ENCODE results near the gene CCL27.

The CCL27 gene

DNA sequence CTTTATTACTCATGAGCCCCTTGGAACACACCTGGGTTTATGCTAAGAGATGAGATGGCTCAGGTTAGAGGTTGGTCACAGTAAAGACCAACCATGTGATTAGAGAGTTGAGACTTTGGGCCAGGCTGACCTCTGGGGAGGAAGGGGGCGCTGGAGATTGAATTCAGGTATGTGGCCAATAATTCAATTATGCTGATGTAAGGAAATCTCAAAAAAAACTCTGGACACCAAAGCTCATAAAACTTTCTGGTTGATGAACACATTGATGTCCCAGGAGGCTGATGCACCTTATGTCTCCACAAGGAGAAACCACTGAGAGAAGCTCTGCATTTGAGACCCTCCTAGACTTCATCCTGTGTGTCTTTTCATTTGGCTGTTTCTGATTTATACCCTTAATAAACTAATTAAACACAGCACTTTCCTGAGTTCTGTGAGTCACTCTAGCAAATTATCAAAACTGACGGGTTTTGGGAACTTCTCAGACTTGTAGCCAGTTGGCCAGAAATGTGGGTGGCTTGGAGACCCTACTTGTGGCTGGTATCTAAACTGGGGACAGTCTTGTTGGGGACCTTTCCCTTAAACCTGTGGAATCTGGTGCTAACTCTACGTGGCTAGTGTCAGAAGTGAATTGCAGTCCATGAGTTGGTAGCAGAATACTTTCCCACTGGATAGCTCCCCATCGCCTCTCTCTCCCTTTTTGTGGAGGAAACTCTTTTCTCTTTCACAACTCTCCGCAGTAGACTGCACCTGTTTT, 7.5 kb upstream of the CCL27 start:
- Histone ChIP-seq H3K4me1 (ENCODE audit: control insufficient read depth, low read length) (peaks cover 11% of the 10 kb centered on the region), H3F3A (ENCODE audit: control insufficient read depth, insufficient read depth) (no peaks in the 10 kb centered on the region), H3K27ac (ENCODE audit: low read depth, low read length) (no peak overlapping the region), H3K9me3 (ENCODE audit: control insufficient read depth, insufficient read depth, low read length) (no peaks in the 10 kb centered on the region), H3K36me3 (ENCODE audit: control insufficient read depth, low read length) (no peaks in the 10 kb centered on the region), H3K27me3 (ENCODE audit: control insufficient read depth, low read length) (peaks cover under 1% of the 10 kb centered on the region; the same call in 1 of the 2 replicates), H3K4me3 (ENCODE audit: low read length) (no peak overlapping the region), H3K79me2 (ENCODE audit: control insufficient read depth, low read length) (no peaks in the 10 kb centered on the region), H3K9me2 (replicated peaks; ENCODE audit: control insufficient read depth, low read length) (no peaks in the 10 kb centered on the region), H4K20me1 (ENCODE audit: control insufficient read depth, insufficient read depth, low read depth, low read length) (no peaks in the 10 kb centered on the region), H3K4me2 (ENCODE audit: low read length) (no peak overlapping the region)
- TF ChIP-seq EZH2phosphoT487 (IDR thresholded peaks at IDR 0.05; ENCODE audit: borderline replicate concordance, low read length): no peak
- TF ChIP-seq, protein P1, sequence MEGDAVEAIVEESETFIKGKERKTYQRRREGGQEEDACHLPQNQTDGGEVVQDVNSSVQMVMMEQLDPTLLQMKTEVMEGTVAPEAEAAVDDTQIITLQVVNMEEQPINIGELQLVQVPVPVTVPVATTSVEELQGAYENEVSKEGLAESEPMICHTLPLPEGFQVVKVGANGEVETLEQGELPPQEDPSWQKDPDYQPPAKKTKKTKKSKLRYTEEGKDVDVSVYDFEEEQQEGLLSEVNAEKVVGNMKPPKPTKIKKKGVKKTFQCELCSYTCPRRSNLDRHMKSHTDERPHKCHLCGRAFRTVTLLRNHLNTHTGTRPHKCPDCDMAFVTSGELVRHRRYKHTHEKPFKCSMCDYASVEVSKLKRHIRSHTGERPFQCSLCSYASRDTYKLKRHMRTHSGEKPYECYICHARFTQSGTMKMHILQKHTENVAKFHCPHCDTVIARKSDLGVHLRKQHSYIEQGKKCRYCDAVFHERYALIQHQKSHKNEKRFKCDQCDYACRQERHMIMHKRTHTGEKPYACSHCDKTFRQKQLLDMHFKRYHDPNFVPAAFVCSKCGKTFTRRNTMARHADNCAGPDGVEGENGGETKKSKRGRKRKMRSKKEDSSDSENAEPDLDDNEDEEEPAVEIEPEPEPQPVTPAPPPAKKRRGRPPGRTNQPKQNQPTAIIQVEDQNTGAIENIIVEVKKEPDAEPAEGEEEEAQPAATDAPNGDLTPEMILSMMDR (IDR thresholded peaks at IDR 0.05; ENCODE audit: low read depth, low read length, poor library complexity, severe bottlenecking): no peak

GRCh38 chr9:34665381-34666250, 3.2 kb upstream of the CCL27 start:
- Histone ChIP-seq H3K27me3 (ENCODE audit: control insufficient read depth, low read length) (peaks cover 5% of the 10 kb centered on the region; the same call in 1 of the 2 replicates), H3K4me2 (ENCODE audit: low read length) (peak overlapping the region; percentile 83), H3K9me3 (ENCODE audit: control insufficient read depth, insufficient read depth, low read length) (no peaks in the 10 kb centered on the region), H3K4me3 (ENCODE audit: low read length) (peak overlapping the region; percentile 79), H4K20me1 (ENCODE audit: control insufficient read depth, insufficient read depth, low read depth, low read length) (no peaks in the 10 kb centered on the region), H3K79me2 (ENCODE audit: control insufficient read depth, low read length) (no peaks in the 10 kb centered on the region), H3K27ac (ENCODE audit: low read depth, low read length) (peak overlapping the region; percentile 47), H3F3A (ENCODE audit: control insufficient read depth, insufficient read depth) (no peaks in the 10 kb centered on the region), H3K4me1 (ENCODE audit: control insufficient read depth, low read length) (peaks cover 16% of the 10 kb centered on the region), H3K9me2 (replicated peaks; ENCODE audit: control insufficient read depth, low read length) (no peaks in the 10 kb centered on the region), H3K36me3 (ENCODE audit: control insufficient read depth, low read length) (no peaks in the 10 kb centered on the region)
- TF ChIP-seq, protein P1 (IDR thresholded peaks at IDR 0.05; ENCODE audit: low read depth, low read length, poor library complexity, severe bottlenecking): no peak
- no peak for TF ChIP-seq EZH2phosphoT487 (IDR thresholded peaks at IDR 0.05; ENCODE audit: borderline replicate concordance, low read length)

- H3F3A ChIP-seq (ENCODE audit: control insufficient read depth, insufficient read depth): no peaks in the 10 kb centered on the region
- no peak overlapping the region for H3K27ac ChIP-seq (ENCODE audit: low read depth, low read length)
- no peaks in the 10 kb centered on the region for H4K20me1 ChIP-seq (ENCODE audit: control insufficient read depth, insufficient read depth, low read depth, low read length)
- H3K9me2 ChIP-seq (replicated peaks; ENCODE audit: control insufficient read depth, low read length): no peaks in the 10 kb centered on the region
- H3K79me2 ChIP-seq (ENCODE audit: control insufficient read depth, low read length): no peaks in the 10 kb centered on the region
- H3K27me3 ChIP-seq (ENCODE audit: control insufficient read depth, low read length): peaks cover 5% of the 10 kb centered on the region; the same call in 1 of the 2 replicates
- H3K4me3 ChIP-seq (ENCODE audit: low read length): peak overlapping the region; percentile 79
- H3K4me2 ChIP-seq (ENCODE audit: low read length): peak overlapping the region; percentile 83
- no peaks in the 10 kb centered on the region for H3K36me3 ChIP-seq (ENCODE audit: control insufficient read depth, low read length)
- no peak for TF ChIP-seq EZH2phosphoT487 (IDR thresholded peaks at IDR 0.05; ENCODE audit: borderline replicate concordance, low read length)
- TF ChIP-seq, protein P1 (IDR thresholded peaks at IDR 0.05; ENCODE audit: low read depth, low read length, poor library complexity, severe bottlenecking): no peak
- H3K9me3 ChIP-seq (ENCODE audit: control insufficient read depth, insufficient read depth, low read length): no peaks in the 10 kb centered on the region
- peaks cover 16% of the 10 kb centered on the region for H3K4me1 ChIP-seq (ENCODE audit: control insufficient read depth, low read length)
Observed at GRCh38 chr9:34665067-34665380, 2.6 kb upstream of the CCL27 start.
